ENCODE results near the gene RELCH. TPM values are rescaled to one million over a fixed set of nuclear protein-coding genes. Genes with fewer than 3 reads are reported as not detected.
A peak's percentile ranks its signal among the peaks of the same experiment; 100 is the strongest.

The RELCH gene
- total RNA-seq, 1 experiment from 2014 or later: 31.9 TPM

GRCh38 chr18:62324181-62324828 is 137.2 kb downstream of the RELCH start:
- Histone ChIP-seq H3K36me3 (no peaks in the 10 kb centered on the region), H3K9me3 (no peaks in the 10 kb centered on the region), H3K27me3 (peaks cover 11% of the 10 kb centered on the region), H3K4me3 (no peak overlapping the region)
- DNase-seq: no peak

- Histone ChIP-seq H3K4me3 (peak within 1 kb of the TSS; percentile 51), H3K27me3 (peaks cover 11% of the 10 kb centered on the region), H3K36me3 (no peaks in the 10 kb centered on the region), H3K9me3 (no peaks in the 10 kb centered on the region)
- DNase-seq: peak; percentile 37
Observed at GRCh38 chr18:62324917-62325805, 138.1 kb downstream of the RELCH start, which contains the start of gene TNFRSF11A. Gene TNFRSF11A (plus strand): TSS chr18:62325310. CDS start chr18:62325353, 43 bp downstream.

- no peak for DNase-seq
- no peaks in the 10 kb centered on the region for H3K36me3 ChIP-seq
- H3K4me3 ChIP-seq: peak overlapping the region; percentile 51
- H3K9me3 ChIP-seq: no peaks in the 10 kb centered on the region
- peaks cover 11% of the 10 kb centered on the region for H3K27me3 ChIP-seq
Observed at GRCh38 chr18:62325806-62326645, 139.0 kb downstream of the RELCH start.

GRCh38 chr18:62326646-62327348 is 139.7 kb downstream of the RELCH start:
- Histone ChIP-seq H3K9me3 (no peaks in the 10 kb centered on the region), H3K27me3 (peaks cover 11% of the 10 kb centered on the region), H3K4me3 (no peak overlapping the region), H3K36me3 (no peaks in the 10 kb centered on the region)
- DNase-seq: no peak

- peaks cover 11% of the 10 kb centered on the region for H3K27me3 ChIP-seq
- H3K9me3 ChIP-seq: no peaks in the 10 kb centered on the region
- DNase-seq: no peak
- no peaks in the 10 kb centered on the region for H3K36me3 ChIP-seq
- H3K4me3 ChIP-seq: no peak overlapping the region
Observed at GRCh38 chr18:62327977-62328376, 140.9 kb downstream of the RELCH start.

GRCh38 chr18:62328586-62329525 is 141.8 kb downstream of the RELCH start:
- H3K36me3 ChIP-seq: no peaks in the 10 kb centered on the region
- no peaks in the 10 kb centered on the region for H3K9me3 ChIP-seq
- no peak for DNase-seq
- H3K4me3 ChIP-seq: no peak overlapping the region
- peaks cover 11% of the 10 kb centered on the region for H3K27me3 ChIP-seq

- Histone ChIP-seq H3K9me3 (no peaks in the 10 kb centered on the region), H3K4me3 (no peak overlapping the region), H3K36me3 (no peaks in the 10 kb centered on the region), H3K27me3 (peaks cover 5% of the 10 kb centered on the region; the same call in 1 of the 2 replicates)
- peak; percentile 57 for DNase-seq
Observed at GRCh38 chr18:62329691-62330454, 142.8 kb downstream of the RELCH start.

- Histone ChIP-seq H3K27me3 (0 out of 2 replicates have a peak, but pooled peaks cover 4% of the 10 kb centered on the region), H3K36me3 (no peaks in the 10 kb centered on the region), H3K4me3 (no peak overlapping the region), H3K9me3 (no peaks in the 10 kb centered on the region)
- DNase-seq: no peak
Observed at GRCh38 chr18:62330650-62331049, 143.6 kb downstream of the RELCH start.

GRCh38 chr18:62331581-62332356 is 144.7 kb downstream of the RELCH start:
- no peaks in the 10 kb centered on the region for H3K36me3 ChIP-seq
- H3K27me3 ChIP-seq: no peaks in the 10 kb centered on the region
- no peak overlapping the region for H3K4me3 ChIP-seq
- DNase-seq: peak; percentile 50
- H3K9me3 ChIP-seq: no peaks in the 10 kb centered on the region

GRCh38 chr18:62332431-62332830 is 145.4 kb downstream of the RELCH start:
- Histone ChIP-seq H3K27me3 (no peaks in the 10 kb centered on the region), H3K9me3 (no peaks in the 10 kb centered on the region), H3K36me3 (no peaks in the 10 kb centered on the region), H3K4me3 (no peak overlapping the region)
- no peak for DNase-seq

GRCh38 chr18:62332964-62333695 is 146.1 kb downstream of the RELCH start:
- Histone ChIP-seq H3K27me3 (no peaks in the 10 kb centered on the region), H3K4me3 (no peak overlapping the region), H3K36me3 (no peaks in the 10 kb centered on the region), H3K9me3 (no peaks in the 10 kb centered on the region)
- no peak for DNase-seq

GRCh38 chr18:62334120-62334519 is 147.1 kb downstream of the RELCH start:
- H3K4me3 ChIP-seq: no peak overlapping the region
- peak; percentile 88 for DNase-seq

GRCh38 chr18:62335494-62335893 is 148.4 kb downstream of the RELCH start:
- no peak overlapping the region for H3K4me3 ChIP-seq
- no peaks in the 10 kb centered on the region for H3K9me3 ChIP-seq
- H3K36me3 ChIP-seq: no peaks in the 10 kb centered on the region
- DNase-seq: no peak
- H3K27me3 ChIP-seq: no peaks in the 10 kb centered on the region

More at GRCh38 chr18:62334120-62334519, 147.1 kb downstream of the RELCH start:
- no peaks in the 10 kb centered on the region for H3K9me3 ChIP-seq
- no peaks in the 10 kb centered on the region for H3K27me3 ChIP-seq
- no peaks in the 10 kb centered on the region for H3K36me3 ChIP-seq

All from MG63 (cell line).